Stimulated activated CD8-positive, alpha-beta memory T cell treated with anti-CD3 and anti-CD28 coated beads, Interleukin-7, amount 100 ng/mL, for 4 hours (primary cell): Measurements from ENCODE around the gene GJA8.
"Not testable (repeated sequence)": the region's sequence is repeated elsewhere in the genome, so short reads cannot be mapped to it uniquely, and the experiment has no call there.

Experiments
- DNase-seq, 2 donors: peaks; one replicate each; pipeline ENCODE4 v3.0.0-alpha.2; 2020; ENCODE audit warnings: low read depth in 2 of 2

The GJA8 gene

DNA sequence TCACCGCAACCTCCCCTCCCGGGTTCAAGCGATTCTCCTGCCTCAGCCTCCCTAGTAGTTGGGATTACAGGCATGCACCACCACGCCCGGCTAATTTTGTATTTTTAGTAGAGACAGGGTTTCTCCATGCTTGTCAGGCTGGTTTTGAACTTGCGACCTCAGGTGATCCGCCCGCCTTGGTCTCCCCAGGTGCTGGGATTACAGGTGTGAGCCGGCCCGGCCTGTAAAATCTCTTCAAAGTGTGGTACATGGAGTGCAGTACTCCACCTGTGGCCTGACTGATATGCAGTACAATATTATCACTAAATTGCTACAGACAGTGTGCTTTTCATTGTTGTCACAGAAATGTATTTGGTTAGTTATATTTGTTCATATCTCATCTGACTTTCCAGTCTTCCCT, 25.1 kb downstream of the GJA8 start:
- DNase-seq: not testable (repeated sequence)

DNA sequence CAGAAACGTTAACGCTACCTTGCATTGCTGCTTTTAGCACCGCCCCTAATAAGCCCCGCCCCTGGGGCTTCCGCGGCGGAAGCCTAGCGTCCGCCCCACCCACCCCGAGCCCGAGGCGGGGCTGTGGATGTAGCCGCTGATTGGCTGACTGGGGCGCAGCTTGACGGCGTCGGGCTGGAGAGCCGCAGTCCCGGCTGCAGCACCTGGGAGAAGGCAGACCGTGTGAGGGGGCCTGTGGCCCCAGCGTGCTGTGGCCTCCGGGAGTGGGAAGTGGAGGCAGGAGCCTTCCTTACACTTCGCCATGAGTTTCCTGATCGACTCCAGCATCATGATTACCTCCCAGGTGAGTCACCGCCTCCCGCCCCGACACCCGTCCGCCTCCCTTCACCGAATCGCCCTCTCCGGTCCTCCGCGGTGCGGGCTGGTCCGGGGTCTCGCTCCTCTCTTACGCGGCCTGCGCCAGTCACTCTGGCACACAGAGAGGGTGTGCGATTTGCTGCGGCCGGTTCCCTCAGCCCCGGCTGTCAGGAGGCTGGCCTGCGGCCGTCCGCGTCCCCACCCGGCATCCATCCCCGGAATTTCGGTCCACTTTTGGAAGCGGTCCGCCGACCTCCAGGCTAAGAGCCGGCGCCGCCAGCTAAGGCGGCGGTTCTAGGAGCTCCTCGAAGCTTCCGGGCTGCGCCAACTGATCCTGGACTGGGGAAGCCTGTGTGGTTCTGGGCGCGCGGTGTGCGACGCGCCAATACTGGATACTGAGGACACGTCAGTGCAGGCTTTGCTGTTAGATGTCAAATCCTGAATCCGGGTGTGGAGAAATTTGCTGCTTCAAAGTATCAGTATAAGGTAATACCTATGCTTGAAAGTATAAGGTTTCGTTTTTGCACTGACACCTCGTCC, 25.9 kb downstream of the GJA8 start, which contains the start of gene GPR89B:
Gene GPR89B (plus strand): TSS at position 185 of the 897 bp plus-strand sequence. CDS start 117 bp downstream, at position 302.
- peak; percentile 81 to 92 for DNase-seq

DNA sequence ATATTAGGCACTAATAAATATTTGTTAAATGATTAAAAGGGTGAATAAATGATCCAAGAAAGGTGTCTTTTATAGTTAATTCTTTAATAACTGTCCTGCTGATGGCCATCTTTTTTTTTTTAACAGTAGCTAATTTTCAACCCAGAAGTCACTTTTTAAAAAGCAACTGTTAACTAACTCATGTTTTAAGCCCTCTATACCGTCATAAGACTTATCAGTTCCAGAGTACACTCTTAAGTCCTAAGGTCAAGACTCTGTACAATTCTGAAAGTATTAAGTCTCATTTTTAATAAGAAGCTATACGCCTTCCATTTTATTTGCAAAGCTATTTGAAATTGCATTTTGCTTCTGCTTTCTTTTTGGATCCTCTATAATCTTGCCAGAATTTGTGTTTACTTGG, 28.5 kb downstream of the GJA8 start:
- not testable (repeated sequence) for DNase-seq

DNA sequence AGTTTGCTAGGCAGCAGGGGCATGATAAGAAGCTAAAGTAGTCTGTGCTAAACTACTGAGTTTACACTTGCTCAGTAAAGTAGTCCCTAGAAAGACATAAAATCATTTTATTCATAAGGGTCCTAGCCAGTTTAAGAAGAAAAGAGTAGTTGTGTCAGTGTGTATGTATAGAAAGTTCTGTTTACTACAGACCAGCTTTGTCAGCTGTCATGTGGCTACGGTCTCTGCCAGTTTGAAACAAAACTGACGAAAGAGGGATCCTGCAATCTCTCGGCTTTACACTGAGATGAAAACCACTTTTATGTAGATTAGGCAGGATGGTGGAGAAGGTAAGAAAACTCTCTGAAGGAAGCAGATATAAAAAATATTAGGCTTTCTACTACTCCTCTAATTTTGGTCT, 32.7 kb downstream of the GJA8 start:
- not testable (repeated sequence) for DNase-seq

DNA sequence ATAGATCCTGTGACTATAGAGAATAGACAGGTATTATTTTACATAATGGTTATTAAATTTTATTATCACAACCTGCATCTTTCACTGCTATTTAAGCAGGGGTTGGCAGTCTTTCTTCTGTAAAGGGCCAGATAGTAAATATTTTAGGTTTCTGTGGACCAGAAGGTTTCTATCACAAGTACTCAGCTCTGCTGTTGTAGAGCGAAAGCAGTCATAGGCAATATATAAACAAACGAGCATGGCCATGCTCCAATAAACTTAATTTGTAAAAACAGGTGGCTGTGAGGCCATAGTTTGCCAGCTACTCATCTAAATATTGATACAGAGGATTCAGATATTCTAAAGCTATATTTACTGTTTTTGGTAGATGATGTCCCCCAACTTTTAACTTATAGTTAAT, 37.9 kb downstream of the GJA8 start:
- DNase-seq: not testable (repeated sequence)

DNA sequence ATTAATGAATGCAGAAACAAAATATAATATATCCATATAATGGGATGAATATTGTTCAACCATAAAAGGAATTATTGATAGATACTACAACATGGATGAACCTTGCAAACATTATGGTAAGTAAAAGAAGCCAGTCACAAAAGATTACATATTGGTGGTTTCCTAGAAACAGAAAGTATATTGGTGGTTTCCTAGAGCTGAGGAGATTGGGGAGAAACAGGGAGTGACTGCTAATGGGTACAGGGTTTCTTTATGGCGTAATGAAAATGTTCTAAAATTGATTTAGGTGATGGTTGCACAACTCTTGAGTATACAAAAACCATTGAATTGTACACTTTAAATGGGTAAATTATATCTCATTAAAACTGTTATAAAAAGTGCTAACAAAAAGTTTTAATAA, 40.0 kb downstream of the GJA8 start:
- not testable (repeated sequence) for DNase-seq

DNA sequence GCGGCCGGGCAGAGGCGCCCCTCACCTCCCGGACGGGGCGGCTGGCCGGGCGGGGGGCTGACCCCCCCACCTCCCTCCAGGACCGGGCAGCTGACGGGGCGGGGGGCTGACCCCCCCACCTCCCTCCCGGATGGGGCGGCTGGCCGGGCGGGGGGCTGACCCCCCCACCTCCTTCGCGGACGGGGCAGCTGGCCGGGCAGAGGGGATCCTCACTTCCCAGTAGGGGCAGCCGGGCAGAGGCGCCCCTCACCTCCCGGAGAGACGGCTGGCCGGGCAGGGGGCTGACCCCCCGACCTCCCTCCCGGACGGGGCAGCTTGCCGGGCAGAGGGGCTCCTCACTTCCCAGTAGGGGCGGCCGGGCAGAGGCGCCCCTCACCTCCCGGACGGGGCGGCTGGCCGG, 46.9 kb downstream of the GJA8 start:
- DNase-seq: not testable (repeated sequence)
